Upper lobe of left lung (tissue), 6 donors: ENCODE measurements around the gene ELOVL1. TPM values are rescaled to one million over a fixed set of nuclear protein-coding genes. Genes with fewer than 3 reads are reported as not detected.

Source experiments
- ATAC-seq, 2 donors: fragments of 200-7000 bp; cut with Tn5 transposase; one replicate each; pipeline ENCODE4 v1.9.1; 2022; ENCODE audit warnings: mild to moderate bottlenecking in 2 of 2, moderate library complexity in 2 of 2; ENCODE audit not compliant: low FRiP score in 2 of 2
- DNase-seq, 2 donors: peaks; one replicate each; pipeline ENCODE4 v3.0.0-alpha.2; 2019 to 2020
- H3K27ac ChIP-seq, 4 donors: fragments of 200-600 bp; sonication (generic); one replicate each; pipeline ENCODE4 v1.5.1; 2016 to 2019
- H3K27me3 ChIP-seq, 4 donors: fragments of 200-600 bp; sonication (generic); one replicate each; pipeline ENCODE4 v1.5.1; 2017 to 2019
- H3K36me3 ChIP-seq, 4 donors: fragments of 200-600 bp; sonication (generic); one replicate each; pipeline ENCODE4 v1.5.1; 2016 to 2019
- H3K4me1 ChIP-seq, 4 donors: fragments of 200-600 bp; sonication (generic); one replicate each; pipeline ENCODE4 v1.5.1; 2018 to 2019
- H3K4me3 ChIP-seq, 4 donors: fragments of 200-600 bp; sonication (generic); one replicate each; pipeline ENCODE4 v1.5.1; 2017 to 2019; ENCODE audit warnings: mild to moderate bottlenecking in 2 of 4, moderate library complexity in 1 of 4
- H3K9me3 ChIP-seq, 4 donors: fragments of 200-600 bp; sonication (generic); one replicate each; pipeline ENCODE4 v1.5.1; 2018 to 2019
- CTCF ChIP-seq, 6 experiments: fragments of 450-650 bp in 4 of 6; fragments of 200-600 bp in 2 of 6; sonication (generic) in 2 of 6; IDR thresholded peaks; one replicate each; pipeline ENCODE4 v1.5.1; 2016 to 2019; ENCODE audit warnings: antibody characterized with exemption in 6 of 6
- EP300 ChIP-seq, 4 donors: sonication (generic); formaldehyde crosslinking; IDR thresholded peaks; one replicate each; pipeline ENCODE4 v1.5.1; 2017; ENCODE audit warnings: antibody characterized with exemption in 4 of 4, control low read depth in 2 of 4
- POLR2A ChIP-seq, 4 donors: fragments of 450-650 bp; IDR thresholded peaks; one replicate each; pipeline ENCODE4 v1.5.1; 2016 to 2017; ENCODE audit warnings: antibody characterized with exemption in 4 of 4, mild to moderate bottlenecking in 2 of 4
- POLR2AphosphoS5 ChIP-seq, 2 donors: sonication (generic); formaldehyde crosslinking; IDR thresholded peaks; one replicate each; pipeline ENCODE4 v1.5.1; 2017; ENCODE audit warnings: antibody characterized with exemption in 2 of 2
- WGBS, 2 donors: methylation state at CpG; one replicate each; pipeline ENCODE4 v1.1.5; 2017 to 2018; 5-methylcytosine and 5-hydroxymethylcytosine counted together
- total RNA-seq, 6 donors: library from RNA; depleted of rRNA in 4 of 6; stranded (reverse); fragments of >200 nt in 4 of 6; gene quantifications; one replicate each; pipeline versions ENCODE4 v1.1.0 to v1.2.1, GENCODE V29; 2016 to 2021
- donor health status: DM: no; HTN: no; CAD: no; lungs with moderate emphysema.
- donor health status: DM: no; HTN: yes; CAD: no; lungs with severe emphysema.

The ELOVL1 gene
- total RNA-seq, 6 donors from 2014 or later, result 32.5 to 118 (median 72.0) TPM

DNA sequence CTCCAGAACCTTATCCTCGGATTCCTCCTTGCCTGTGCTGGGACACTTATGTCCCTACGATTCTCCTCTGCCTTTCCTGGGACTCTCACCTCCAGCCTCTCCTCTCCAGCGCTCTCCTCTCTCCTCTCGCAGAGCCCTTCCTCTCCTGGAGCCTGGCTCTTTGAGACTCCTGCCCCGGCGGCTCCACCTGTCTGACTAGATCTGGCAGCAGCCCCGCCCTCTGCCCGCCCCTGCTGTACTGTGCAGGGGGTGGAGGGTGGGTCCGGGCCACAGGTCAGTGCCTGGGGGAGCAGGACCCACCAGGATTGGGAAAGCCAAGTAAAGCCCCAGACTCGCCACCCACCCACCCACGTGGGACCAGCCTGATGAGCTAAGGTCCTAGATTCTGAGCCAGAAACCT lies 1.6 kb downstream of the ELOVL1 start:
- WGBS, 2 donors, result 54 to 67% methylated on average over 9 to 11 of the region's 11 CpGs
- ATAC-seq, result peak in 1 of 2 donors; percentile 8
- Histone ChIP-seq H3K27ac (peak overlapping the region; percentile 93 to 98 (median 98)), H3K36me3 (peaks cover 15 to 44% (median 37%) of the 10 kb centered on the region in 4 donors), H3K4me1 (peaks cover 25 to 41% (median 31%) of the 10 kb centered on the region in 4 donors), H3K27me3 (no peaks in the 10 kb centered on the region), H3K9me3 (no peaks in the 10 kb centered on the region), H3K4me3 (peak overlapping the region in 3 of 4 donors; percentile 82 to 90 (median 88))
- peak; percentile 83 to 87 for DNase-seq
- TF ChIP-seq POLR2AphosphoS5 (IDR thresholded peaks at IDR 0.05) (peak in 1 of 2 donors; percentile 57), POLR2A (IDR thresholded peaks at IDR 0.05) (peak in 1 of 4 donors; percentile 47), EP300 (IDR thresholded peaks at IDR 0.05) (no peak), CTCF (IDR thresholded peaks at IDR 0.05) (no peak)

DNA sequence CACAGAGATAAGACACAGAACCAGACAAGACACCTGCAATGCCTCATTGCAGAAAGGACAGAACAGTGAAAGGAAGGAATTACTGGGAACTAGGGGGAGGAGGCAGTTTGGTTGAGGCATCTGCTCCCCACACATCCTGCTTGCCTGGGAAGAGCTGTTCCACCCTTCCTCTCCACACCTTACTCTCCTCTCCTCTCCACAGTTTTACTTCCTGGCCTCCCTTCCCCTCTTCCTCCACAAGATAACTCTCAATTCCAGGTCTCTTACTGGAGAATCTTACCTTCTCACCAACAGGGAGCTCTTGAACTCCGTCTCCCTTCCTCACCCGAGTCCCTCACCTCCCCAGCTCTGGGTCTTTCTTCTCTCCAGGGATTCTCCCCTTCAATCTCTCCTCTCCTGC lies 2.1 kb downstream of the ELOVL1 start:
- Histone ChIP-seq H3K9me3 (no peaks in the 10 kb centered on the region), H3K27ac (peak overlapping the region; percentile 93 to 98 (median 98)), H3K27me3 (no peaks in the 10 kb centered on the region), H3K36me3 (peaks cover 15 to 49% (median 42%) of the 10 kb centered on the region in 4 donors), H3K4me3 (peak overlapping the region in 2 of 4 donors; percentile 82 to 90), H3K4me1 (peaks cover 25 to 41% (median 31%) of the 10 kb centered on the region in 4 donors)
- TF ChIP-seq POLR2A (IDR thresholded peaks at IDR 0.05) (no peak), EP300 (IDR thresholded peaks at IDR 0.05) (no peak), POLR2AphosphoS5 (IDR thresholded peaks at IDR 0.05) (no peak), CTCF (IDR thresholded peaks at IDR 0.05) (no peak)
- 67 to 79% methylated on average over 2 of the region's 2 CpGs for WGBS, 2 donors
- ATAC-seq (no peak), DNase-seq (no peak)

DNA sequence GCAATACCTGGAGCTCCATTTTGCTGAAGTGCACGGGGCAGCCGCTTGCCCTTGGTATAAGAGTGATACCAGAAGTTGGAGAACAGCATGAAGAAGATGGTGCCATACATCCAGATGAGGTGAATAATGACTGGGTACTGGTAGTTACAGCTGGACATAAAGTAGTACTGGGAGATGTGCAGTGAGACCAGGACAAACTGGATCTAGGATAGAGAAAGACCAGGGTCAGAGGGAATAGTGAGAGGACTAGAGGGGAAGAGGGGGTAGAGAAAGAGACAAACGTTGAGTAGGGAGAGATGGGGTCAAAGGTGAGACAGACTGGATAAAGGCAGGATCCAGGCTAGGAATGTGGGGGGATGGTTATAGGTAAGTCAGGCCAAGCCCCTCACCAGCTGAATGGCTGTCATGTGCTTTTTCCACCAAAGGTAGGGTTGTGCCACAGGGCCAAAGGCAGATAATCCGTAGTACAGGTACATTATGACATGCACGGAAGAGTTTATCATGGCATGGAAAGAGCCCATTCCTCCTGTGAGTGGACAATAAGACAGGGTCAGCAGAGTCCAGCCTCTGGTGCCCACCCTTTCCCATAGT lies 3.8 kb downstream of the ELOVL1 start:
- ATAC-seq (no peak), DNase-seq (no peak)
- Histone ChIP-seq H3K9me3 (no peaks in the 10 kb centered on the region), H3K4me3 (no peak overlapping the region), H3K4me1 (peaks cover 28 to 40% (median 32%) of the 10 kb centered on the region in 4 donors), H3K27me3 (no peaks in the 10 kb centered on the region), H3K27ac (no peak overlapping the region), H3K36me3 (peaks cover 15 to 57% (median 45%) of the 10 kb centered on the region in 4 donors)
- TF ChIP-seq EP300 (IDR thresholded peaks at IDR 0.05) (no peak), CTCF (IDR thresholded peaks at IDR 0.05) (no peak), POLR2AphosphoS5 (IDR thresholded peaks at IDR 0.05) (no peak), POLR2A (IDR thresholded peaks at IDR 0.05) (no peak)
- 85 to 87% methylated on average over 5 of the region's 5 CpGs for WGBS, 2 donors

- Histone ChIP-seq H3K4me1 (peaks cover 24 to 36% (median 28%) of the 10 kb centered on the region in 4 donors), H3K9me3 (no peaks in the 10 kb centered on the region), H3K4me3 (no peak overlapping the region), H3K36me3 (peaks cover 15 to 57% (median 45%) of the 10 kb centered on the region in 4 donors), H3K27me3 (no peaks in the 10 kb centered on the region), H3K27ac (peak overlapping the region in 1 of 4 donors; percentile 10)
- no peak for DNase-seq
- whole genome bisulfite sequencing, 2 donors, result 72 to 79% methylated on average over 5 to 9 of the region's 9 CpGs
- TF ChIP-seq POLR2A (IDR thresholded peaks at IDR 0.05) (no peak), POLR2AphosphoS5 (IDR thresholded peaks at IDR 0.05) (no peak), CTCF (IDR thresholded peaks at IDR 0.05) (no peak), EP300 (IDR thresholded peaks at IDR 0.05) (no peak)
- ATAC-seq, result no peak
Observed at GRCh38 chr1:43363283-43363934, 4.4 kb downstream of the ELOVL1 start.
